Hepatocyte (in vitro differentiated cells): Measurements from ENCODE around the gene CMIP. TPM values are rescaled to one million over a fixed set of nuclear protein-coding genes. Genes with fewer than 3 reads are reported as not detected.

ENCODE experiments used
- DNase-seq: peaks from one replicate; pipeline ENCODE4 v3.0.0-alpha.2; 2016; ENCODE audit warnings: low spot score
- H2AFZ ChIP-seq: fragments of 200-600 bp; sonication (generic); 2 replicates; pipeline ENCODE4 v1.6.0; 2016; ENCODE audit warnings: antibody characterized with exemption, mild to moderate bottlenecking
- H3K27ac ChIP-seq: fragments of 200-600 bp; sonication (generic); 2 replicates; pipeline ENCODE4 v1.5.1; 2016; ENCODE audit warnings: mild to moderate bottlenecking
- H3K27me3 ChIP-seq: fragments of 200-600 bp; sonication (generic); 2 replicates; pipeline ENCODE4 v1.6.1; 2016
- H3K36me3 ChIP-seq: fragments of 200-600 bp; sonication (generic); replicated peaks from 2 replicates; pipeline ENCODE4 v1.5.1; 2016; ENCODE audit warnings: low read depth; ENCODE audit not compliant: insufficient read depth
- H3K4me1 ChIP-seq: fragments of 200-600 bp; sonication (generic); 2 replicates; pipeline ENCODE4 v1.5.1; 2016; ENCODE audit warnings: mild to moderate bottlenecking, moderate library complexity; ENCODE audit not compliant: insufficient read depth
- H3K4me2 ChIP-seq: fragments of 200-600 bp; sonication (generic); 2 replicates; pipeline ENCODE4 v1.6.0; 2016
- H3K4me3 ChIP-seq: fragments of 200-600 bp; sonication (generic); 2 replicates; pipeline ENCODE4 v1.5.1; 2016; ENCODE audit warnings: mild to moderate bottlenecking
- H3K79me2 ChIP-seq: fragments of 200-600 bp; sonication (generic); 2 replicates; pipeline ENCODE4 v1.6.0; 2017; ENCODE audit warnings: mild to moderate bottlenecking
- H3K9me2 ChIP-seq: fragments of 200-600 bp; sonication (generic); replicated peaks from 2 replicates; pipeline ENCODE4 v1.6.0; 2017; ENCODE audit warnings: mild to moderate bottlenecking; ENCODE audit not compliant: insufficient read depth
- H3K9me3 ChIP-seq: fragments of 200-600 bp; sonication (generic); 2 replicates; pipeline ENCODE4 v1.5.1; 2016; ENCODE audit warnings: low read depth, mild to moderate bottlenecking
- H4K20me1 ChIP-seq: fragments of 200-600 bp; sonication (generic); 2 replicates; pipeline ENCODE4 v1.6.0; 2016; ENCODE audit warnings: mild to moderate bottlenecking; ENCODE audit not compliant: insufficient read depth, poor library complexity, severe bottlenecking
- CTCF ChIP-seq: fragments of 200-600 bp; sonication (generic); IDR thresholded peaks from 2 replicates; pipeline ENCODE4 v1.5.1; 2016; ENCODE audit warnings: antibody characterized with exemption, mild to moderate bottlenecking; ENCODE audit not compliant: poor library complexity
- EZH2 ChIP-seq: fragments of 200-600 bp; sonication (generic); IDR thresholded peaks from 2 replicates; pipeline ENCODE4 v1.6.1; 2016; ENCODE audit warnings: antibody characterized with exemption, mild to moderate bottlenecking, borderline replicate concordance
- EZH2phosphoT487 ChIP-seq: fragments of 200-600 bp; sonication (generic); IDR thresholded peaks from one replicate; pipeline ENCODE4 v1.6.1; 2018; ENCODE audit warnings: antibody characterized with exemption, mild to moderate bottlenecking, low read depth, moderate library complexity; ENCODE audit not compliant: unreplicated experiment, severe bottlenecking
- WGBS: methylation state at CpG from one replicate; pipeline ENCODE4 v1.1.6; 2016; ENCODE audit warnings: low lambda C conversion rate; ENCODE audit errors: missing lambda C conversion rate; 5-methylcytosine and 5-hydroxymethylcytosine counted together
- polyA plus RNA-seq: library from polyadenylated mRNA; unstranded; fragments of >200 nt; fragmentation: Nextera tagmentation; extraction: Ambion mirVana; gene quantifications from 2 replicates; pipeline ENCODE4 v1.2.1, GENCODE V29; 2016
- total RNA-seq: library from RNA; depleted of rRNA; stranded (reverse); fragments of >200 nt; gene quantifications from 2 replicates; pipeline ENCODE4 v1.2.3, GENCODE V29; 2014

Gene CMIP
- total and polyA plus RNA-seq, 2 experiments from 2014 or later = 5.8 to 17.8 TPM

DNA sequence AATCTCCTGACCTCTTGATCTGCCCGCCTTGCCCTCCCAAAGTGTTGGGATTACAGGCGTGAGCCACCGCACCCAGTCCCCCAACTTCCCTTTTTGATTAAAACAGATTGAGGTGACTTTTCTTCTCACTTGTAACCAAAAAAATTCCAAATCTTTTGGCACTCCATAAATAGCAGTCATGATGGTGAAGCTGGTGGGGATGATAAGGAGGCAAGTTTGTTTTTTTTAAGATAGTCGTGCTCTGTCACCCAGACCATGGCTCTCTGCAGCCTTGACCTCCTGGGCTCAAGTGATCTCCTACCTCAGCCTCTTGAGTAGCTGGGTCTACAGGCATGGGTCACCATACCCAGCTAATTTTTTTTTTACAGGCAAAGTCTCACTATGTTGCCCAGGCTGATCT is 299.8 kb downstream of the CMIP start:
- WGBS = 67% methylated on average over 4 of the region's 4 CpGs
- H3K36me3 ChIP-seq = no peaks in the 10 kb centered on the region
- no peak overlapping the region for H2AFZ ChIP-seq
- no peaks in the 10 kb centered on the region for H3K9me3 ChIP-seq
- H3K9me2 ChIP-seq = no peaks in the 10 kb centered on the region
- H3K79me2 ChIP-seq = no peaks in the 10 kb centered on the region
- DNase-seq = no peak
- H3K4me1 ChIP-seq = peaks cover 4% of the 10 kb centered on the region
- H3K27me3 ChIP-seq = no peaks in the 10 kb centered on the region
- H3K27ac ChIP-seq = no peak overlapping the region
- no peak overlapping the region for H3K4me2 ChIP-seq
- H4K20me1 ChIP-seq = no peaks in the 10 kb centered on the region
- no peak for TF ChIP-seq EZH2phosphoT487
- no peak for TF ChIP-seq EZH2
- no peak overlapping the region for H3K4me3 ChIP-seq

DNA sequence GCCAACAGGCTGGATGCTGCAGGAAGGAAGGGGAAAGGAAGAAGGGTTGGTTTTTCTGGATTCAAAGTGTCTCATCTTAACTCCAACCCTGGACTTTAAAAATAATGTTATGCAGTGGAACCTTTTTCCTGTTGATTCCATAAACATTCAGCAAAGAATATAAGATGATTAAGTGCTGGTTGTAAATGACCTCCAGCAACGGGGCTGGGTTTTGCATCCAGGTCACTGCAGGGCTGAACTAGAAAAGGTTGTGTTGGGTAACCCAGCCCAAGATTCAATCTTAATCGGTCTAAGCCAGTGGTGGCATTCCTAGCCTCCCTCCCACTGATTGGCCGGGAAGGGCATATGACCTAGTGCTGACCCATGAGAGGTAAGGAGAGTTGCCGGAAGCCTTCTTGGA is 300.3 kb downstream of the CMIP start:
- peaks cover 4% of the 10 kb centered on the region for H3K4me1 ChIP-seq
- no peaks in the 10 kb centered on the region for H4K20me1 ChIP-seq
- H2AFZ ChIP-seq = no peak overlapping the region
- WGBS = 88% methylated on average over 4 of the region's 4 CpGs
- H3K9me3 ChIP-seq = no peaks in the 10 kb centered on the region
- H3K27me3 ChIP-seq = no peaks in the 10 kb centered on the region
- H3K4me2 ChIP-seq = no peak overlapping the region
- TF ChIP-seq EZH2phosphoT487 (no peak), EZH2 (no peak), CTCF (no peak)
- H3K4me3 ChIP-seq = no peak overlapping the region
- no peaks in the 10 kb centered on the region for H3K9me2 ChIP-seq
- no peaks in the 10 kb centered on the region for H3K36me3 ChIP-seq
- DNase-seq = no peak
- H3K79me2 ChIP-seq = no peaks in the 10 kb centered on the region
- H3K27ac ChIP-seq = no peak overlapping the region

DNA sequence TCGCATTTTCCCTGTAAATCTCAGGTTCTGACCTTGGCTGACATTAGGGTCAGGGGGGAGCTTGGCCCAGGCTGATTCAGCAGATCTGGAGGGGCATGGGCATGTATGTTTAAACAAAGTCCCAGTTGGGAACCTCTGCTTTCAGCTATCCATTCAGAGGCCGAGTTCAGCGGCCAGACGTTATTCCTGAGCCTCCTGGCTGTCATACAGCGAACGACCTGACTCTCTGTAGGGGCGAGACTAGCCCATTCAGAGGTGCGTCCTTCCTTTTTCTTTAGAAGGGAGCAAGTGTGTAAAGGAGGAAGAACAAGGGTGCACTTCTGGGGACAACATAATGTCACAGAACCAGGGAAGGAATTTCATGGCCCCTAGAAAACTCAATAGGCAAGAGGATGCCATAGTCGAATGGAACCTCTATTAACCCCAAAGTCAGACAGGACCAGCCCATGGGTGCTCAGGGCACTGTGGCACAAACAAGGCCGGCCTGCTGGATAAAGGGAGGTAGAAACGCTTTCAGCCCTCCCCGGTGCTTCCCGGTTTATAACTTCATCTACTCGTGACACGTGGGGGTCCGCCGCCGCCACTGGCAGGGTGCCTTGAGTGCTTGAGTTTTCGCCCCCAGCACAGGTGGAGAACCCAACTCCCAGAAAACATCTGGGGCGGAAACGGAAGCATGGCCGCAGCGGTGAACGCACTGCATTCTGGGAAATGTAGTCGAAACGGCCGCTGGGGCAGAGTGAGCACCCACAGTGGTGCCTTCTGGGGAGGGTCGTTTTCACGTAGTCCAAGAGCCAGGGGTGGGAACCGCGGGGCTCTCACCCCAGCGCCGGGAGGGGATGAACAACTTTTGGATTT is 301.3 kb downstream of the CMIP start:
- WGBS = 27% methylated on average over 33 of the region's 33 CpGs

More for the DNA sequence above, 301.3 kb downstream of the CMIP start:
- TF ChIP-seq EZH2phosphoT487 = no peak
- no peak for TF ChIP-seq CTCF
- no peak for TF ChIP-seq EZH2
- Histone ChIP-seq H3K9me2 (no peaks in the 10 kb centered on the region), H3K79me2 (no peaks in the 10 kb centered on the region), H3K4me3 (peak overlapping the region; percentile 73), H3K4me1 (peaks cover 4% of the 10 kb centered on the region), H3K36me3 (no peaks in the 10 kb centered on the region), H3K27ac (no peak overlapping the region), H3K9me3 (no peaks in the 10 kb centered on the region), H4K20me1 (no peaks in the 10 kb centered on the region), H3K4me2 (peak overlapping the region; percentile 88), H3K27me3 (no peaks in the 10 kb centered on the region), H2AFZ (peak overlapping the region; percentile 100)
- DNase-seq = peak; percentile 79
